Endothelial cell of umbilical vein (primary cell): ENCODE results near the gene SMAD3. TPM values are rescaled to one million over a fixed set of nuclear protein-coding genes. Genes with fewer than 3 reads are reported as not detected.
A peak's percentile ranks its signal among the peaks of the same experiment; 100 is the strongest.

ENCODE experiments used
- BruUV-seq: library from RNA; stranded (reverse); fragments of 400-500 nt; replicated peaks from 2 replicates; lab custom pipeline; 2021; lab: Mats Ljungman, UMichigan
- CTCF ChIA-PET: fragments of 300-600, 350-600 bp; sonication (Branson Sonifier 250); formaldehyde crosslinking; loops from one replicate; lab custom pipeline; 2021; ENCODE audit warnings: antibody characterized with exemption, inconsistent platforms; lab: Charles Lee
- POLR2A ChIA-PET: fragments of 300-600, 350-600 bp; sonication (Branson Sonifier 250); formaldehyde crosslinking; loops from one replicate; lab custom pipeline; 2021; ENCODE audit warnings: antibody characterized with exemption, inconsistent platforms; lab: Charles Lee
- DNase-seq: peaks from one replicate; pipeline ENCODE4 v3.0.0-alpha.2; 2011; ENCODE audit warnings: low read depth, low spot score
- FAIRE-seq: peaks from 2 replicates; lab custom pipeline; 2011; peaks lifted over from hg19 to GRCh38; lab: Jason Lieb, UNC
- H2AFZ ChIP-seq: 2 replicates; pipeline ENCODE4 v1.6.0; 2012; ENCODE audit warnings: low read depth, low read length, control low read depth, inconsistent platforms
- H3K27ac ChIP-seq: 2 replicates; pipeline ENCODE4 v1.5.1; 2011; ENCODE audit warnings: low read depth, mild to moderate bottlenecking, control low read depth, low read length, moderate library complexity; ENCODE audit not compliant: insufficient read depth
- H3K27me3 ChIP-seq, 2 experiments: 2 replicates each; pipeline versions ENCODE4 v1.6.0 to v1.6.1; 2011; ENCODE audit warnings: low read length in 2 of 2, mixed read lengths in 1 of 2; ENCODE audit not compliant: control insufficient read depth in 2 of 2, insufficient read depth in 2 of 2
- H3K36me3 ChIP-seq, 2 experiments: 2 replicates in 1 of 2; 3 replicates in 1 of 2; pipeline ENCODE4 v1.5.1; 2011; ENCODE audit warnings: low read length in 2 of 2, mild to moderate bottlenecking in 1 of 2, moderate library complexity in 1 of 2; ENCODE audit not compliant: control insufficient read depth in 2 of 2, insufficient read depth in 2 of 2; ENCODE audit errors: extremely low read depth in 1 of 2
- H3K4me1 ChIP-seq: 3 replicates; pipeline ENCODE4 v1.5.1; 2011; ENCODE audit warnings: mild to moderate bottlenecking, low read length; ENCODE audit not compliant: control insufficient read depth, insufficient read depth; ENCODE audit errors: extremely low read depth
- H3K4me2 ChIP-seq: 2 replicates; pipeline ENCODE4 v1.6.1; 2011; ENCODE audit warnings: low read length, control low read depth, mixed read lengths; ENCODE audit not compliant: insufficient read depth
- H3K4me3 ChIP-seq, 3 experiments: fragments of 200-600 bp in 1 of 3; sonication (generic), shearing (Covaris generic) in 1 of 3; replicated peaks in 1 of 3; 2 replicates each; pipeline ENCODE4 v1.5.1; 2011 to 2016; ENCODE audit warnings: control low read depth in 3 of 3, low read length in 3 of 3, mild to moderate bottlenecking in 2 of 3, inconsistent platforms in 1 of 3, low read depth in 1 of 3, moderate library complexity in 1 of 3; ENCODE audit not compliant: insufficient read depth in 1 of 3
- H3K79me2 ChIP-seq: 2 replicates; pipeline ENCODE4 v1.6.0; 2012; ENCODE audit warnings: low read length, inconsistent platforms; ENCODE audit not compliant: control insufficient read depth, insufficient read depth
- H3K9ac ChIP-seq: replicated peaks from 2 replicates; pipeline ENCODE3; 2011; ENCODE audit warnings: low read length, control low read depth; ENCODE audit not compliant: insufficient read depth; ENCODE audit errors: extremely low read depth
- H3K9me1 ChIP-seq: replicated peaks from 3 replicates; pipeline ENCODE4 v1.6.0; 2011; ENCODE audit warnings: mild to moderate bottlenecking, low read length; ENCODE audit not compliant: control insufficient read depth, insufficient read depth; ENCODE audit errors: extremely low read depth
- H3K9me3 ChIP-seq: replicated peaks from 2 replicates; pipeline ENCODE4 v1.5.1; 2012; ENCODE audit warnings: low read length, inconsistent platforms; ENCODE audit not compliant: control insufficient read depth, insufficient read depth
- H4K20me1 ChIP-seq: replicated peaks from 2 replicates; pipeline ENCODE3; 2011; ENCODE audit warnings: mild to moderate bottlenecking, low read length; ENCODE audit not compliant: control insufficient read depth, insufficient read depth; ENCODE audit errors: extremely low read depth
- EZH2 ChIP-seq: IDR thresholded peaks from 2 replicates; pipeline ENCODE4 v1.6.1; 2012; ENCODE audit warnings: borderline replicate concordance, low read depth, mild to moderate bottlenecking, moderate library complexity, low read length, inconsistent platforms; ENCODE audit not compliant: severe bottlenecking
- FOS ChIP-seq: IDR thresholded peaks from 2 replicates; pipeline ENCODE4 v1.6.1; 2011; ENCODE audit warnings: mild to moderate bottlenecking, low read length, moderate library complexity, borderline replicate concordance; ENCODE audit not compliant: insufficient read depth
- GATA2 ChIP-seq: IDR thresholded peaks from 2 replicates; pipeline ENCODE4 v1.7.0; 2011; ENCODE audit warnings: low read depth, mild to moderate bottlenecking, moderate library complexity, mixed read lengths, low read length; ENCODE audit not compliant: insufficient read length, insufficient read depth
- JUN ChIP-seq: IDR thresholded peaks from 2 replicates; pipeline ENCODE4 v1.6.1; 2011; ENCODE audit warnings: borderline replicate concordance, low read depth; ENCODE audit not compliant: insufficient read length, insufficient read depth
- MYC ChIP-seq: IDR thresholded peaks from one replicate; pipeline ENCODE4 v1.6.1; 2011; ENCODE audit warnings: mild to moderate bottlenecking, low read depth, low read length
- POLR2A ChIP-seq: IDR thresholded peaks from 2 replicates; pipeline ENCODE4 v1.6.1; 2012; ENCODE audit warnings: low read depth, mild to moderate bottlenecking, control low read depth, low read length
- POLR2AphosphoS5 ChIP-seq: IDR thresholded peaks from 2 replicates; pipeline ENCODE4 v1.6.1; 2012; ENCODE audit warnings: low read depth, mild to moderate bottlenecking, control low read depth, low read length, moderate library complexity; ENCODE audit not compliant: insufficient read depth
- dilution Hi-C: fragments of 300-500 bp; cut with MboI; formaldehyde crosslinking; loops from one replicate; pipeline ENCODE4 v1.15.0; 2019; ENCODE audit warnings: low sequenced_read_pairs; ENCODE audit not compliant: extremely low pct_ligation_motif_present
- intact Hi-C: fragments of 100-400 bp; cut with micrococcal nuclease; formaldehyde crosslinking; loops from one replicate; pipeline ENCODE4 v1.10.0; 2022
- polyA plus RNA-seq, 4 experiments: library from polyadenylated mRNA; depleted of rRNA in 3 of 4; stranded (reverse) in 3 of 4; unstranded in 1 of 4; fragments of >200 nt; gene quantifications; 2 replicates each; pipeline versions ENCODE4 v1.2.1 to v1.2.3, GENCODE V29; 2011 to 2012; ENCODE audit warnings: missing spikeins in 1 of 4
- total RNA-seq: library from RNA; stranded (reverse); gene quantifications from 2 replicates; pipeline ENCODE4 v1.2.3, GENCODE V29; 2021
- TF ChIP-seq, protein P1 (sequence below): IDR thresholded peaks from 2 replicates; pipeline ENCODE4 v1.6.1; 2011; ENCODE audit not compliant: insufficient read depth, insufficient read length
- TF ChIP-seq, protein P2 (sequence below), 2 donors: IDR thresholded peaks; 1 replicate in 1 of 2; 2 replicates in 1 of 2; pipeline ENCODE4 v1.5.1; 2011; ENCODE audit warnings: low read length in 2 of 2, mild to moderate bottlenecking in 2 of 2, moderate library complexity in 2 of 2, control low read depth in 1 of 2, inconsistent platforms in 1 of 2, low read depth in 1 of 2; ENCODE audit not compliant: insufficient read depth in 1 of 2; ENCODE audit errors: extremely low read depth in 1 of 2

Gene SMAD3
- total and polyA plus RNA-seq, 2 donors (not counting 3 experiments of a cell fraction or from before 2014, with no cell fraction given): 56.4 to 88.2 TPM

DNA sequence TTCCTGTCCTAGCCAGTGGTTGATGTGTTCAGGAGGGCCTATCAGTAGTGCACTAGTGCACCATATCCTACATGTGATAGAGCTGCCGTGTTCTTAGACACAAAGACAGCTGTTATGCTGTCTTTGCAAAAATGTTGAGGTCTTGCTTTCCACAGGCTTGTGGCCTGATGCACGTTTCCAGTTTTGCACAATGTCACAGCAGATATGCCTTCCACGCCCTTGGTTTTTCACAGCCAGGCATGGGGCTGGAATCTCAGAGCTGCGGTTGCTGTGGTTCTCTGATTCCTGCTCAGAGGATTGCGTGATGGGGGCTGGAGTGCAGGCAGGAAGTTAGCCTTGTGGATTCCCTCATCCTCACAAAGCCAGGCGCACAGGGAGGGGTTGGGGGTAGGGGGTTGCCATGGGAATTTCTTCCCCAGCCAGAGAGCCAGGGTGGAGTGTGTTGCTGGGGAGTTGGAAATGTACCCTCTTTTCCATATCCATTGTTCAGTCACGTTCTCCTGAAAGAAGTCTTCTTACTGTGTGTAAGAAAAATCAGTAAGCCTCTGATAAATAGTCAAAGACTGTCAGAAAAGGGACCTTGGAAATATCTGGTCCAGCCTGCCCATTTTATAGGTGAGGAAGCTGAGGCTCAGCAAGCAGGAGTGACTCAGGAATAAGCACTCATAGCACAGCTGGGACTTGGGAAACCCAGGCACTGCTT lies 79.4 kb downstream of the SMAD3 start:
- no peaks in the 10 kb centered on the region for H3K9me3 ChIP-seq
- no peaks in the 10 kb centered on the region for H3K36me3 ChIP-seq
- no peak overlapping the region for H3K4me2 ChIP-seq
- dilution Hi-C loops: no loop called here
- no peaks in the 10 kb centered on the region for H3K27me3 ChIP-seq
- intact Hi-C loops: loop anchor here (5.0 kb wide), 1 partner anchor 132 kb away; no protein-coding TSS in a partner anchor
- peaks cover 93% of the 10 kb centered on the region for H3K4me1 ChIP-seq
- peak overlapping the region; percentile 100 for H3K27ac ChIP-seq
- TF ChIP-seq EZH2 (no peak), POLR2AphosphoS5 (peak; percentile 7)
- H3K9me1 ChIP-seq: no peaks in the 10 kb centered on the region
- H4K20me1 ChIP-seq: no peaks in the 10 kb centered on the region
- peaks cover 96% of the 10 kb centered on the region for H3K79me2 ChIP-seq
- H3K4me3 ChIP-seq: no peak overlapping the region
- FAIRE-seq (no peak), DNase-seq (no peak)
- no peak overlapping the region for H3K9ac ChIP-seq
- ChIA-PET POLR2A (no interaction called here), CTCF (interaction anchor here (1.1 to 2.2 kb wide), 3 partner anchors 11 to 38 kb away, joined by 3 to 5 read pairs (median 5); no protein-coding TSS in a partner anchor)
- no TSS peak for BruUV-seq
- H2AFZ ChIP-seq: no peak overlapping the region

DNA sequence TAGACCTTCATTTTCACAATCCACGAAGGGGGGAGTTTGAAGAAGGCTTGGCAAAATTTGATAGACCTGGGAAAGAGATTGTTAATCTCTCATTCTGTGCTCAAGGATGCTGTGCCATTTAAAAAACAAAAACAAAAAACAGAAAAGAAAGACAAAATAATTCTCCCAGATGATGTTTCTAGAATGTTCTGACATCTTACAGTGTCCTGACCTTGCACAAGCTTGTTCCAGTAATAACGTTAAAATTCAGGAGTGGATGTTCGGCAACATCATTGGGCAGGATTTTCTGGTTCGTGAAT lies 79.9 kb downstream of the SMAD3 start:
- TF ChIP-seq EZH2 (no peak), POLR2A (no peak), FOS (no peak), MYC (no peak), POLR2AphosphoS5 (no peak), JUN (no peak), GATA2 (no peak)
- TF ChIP-seq, protein P1, sequence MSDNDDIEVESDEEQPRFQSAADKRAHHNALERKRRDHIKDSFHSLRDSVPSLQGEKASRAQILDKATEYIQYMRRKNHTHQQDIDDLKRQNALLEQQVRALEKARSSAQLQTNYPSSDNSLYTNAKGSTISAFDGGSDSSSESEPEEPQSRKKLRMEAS: no peak
- TF ChIP-seq, protein P2, sequence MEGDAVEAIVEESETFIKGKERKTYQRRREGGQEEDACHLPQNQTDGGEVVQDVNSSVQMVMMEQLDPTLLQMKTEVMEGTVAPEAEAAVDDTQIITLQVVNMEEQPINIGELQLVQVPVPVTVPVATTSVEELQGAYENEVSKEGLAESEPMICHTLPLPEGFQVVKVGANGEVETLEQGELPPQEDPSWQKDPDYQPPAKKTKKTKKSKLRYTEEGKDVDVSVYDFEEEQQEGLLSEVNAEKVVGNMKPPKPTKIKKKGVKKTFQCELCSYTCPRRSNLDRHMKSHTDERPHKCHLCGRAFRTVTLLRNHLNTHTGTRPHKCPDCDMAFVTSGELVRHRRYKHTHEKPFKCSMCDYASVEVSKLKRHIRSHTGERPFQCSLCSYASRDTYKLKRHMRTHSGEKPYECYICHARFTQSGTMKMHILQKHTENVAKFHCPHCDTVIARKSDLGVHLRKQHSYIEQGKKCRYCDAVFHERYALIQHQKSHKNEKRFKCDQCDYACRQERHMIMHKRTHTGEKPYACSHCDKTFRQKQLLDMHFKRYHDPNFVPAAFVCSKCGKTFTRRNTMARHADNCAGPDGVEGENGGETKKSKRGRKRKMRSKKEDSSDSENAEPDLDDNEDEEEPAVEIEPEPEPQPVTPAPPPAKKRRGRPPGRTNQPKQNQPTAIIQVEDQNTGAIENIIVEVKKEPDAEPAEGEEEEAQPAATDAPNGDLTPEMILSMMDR (IDR thresholded peaks at IDR 0.05; ENCODE audit: extremely low read depth in 1 of 2, insufficient read depth in 1 of 2, low read depth in 1 of 2, low read length in 2 of 2): no peak
- Histone ChIP-seq H3K4me3 (no peak overlapping the region), H2AFZ (no peak overlapping the region), H3K36me3 (no peaks in the 10 kb centered on the region), H3K4me1 (peaks cover 93% of the 10 kb centered on the region), H3K27me3 (no peaks in the 10 kb centered on the region), H3K9me1 (no peaks in the 10 kb centered on the region), H3K9ac (no peak overlapping the region), H3K27ac (peak overlapping the region; percentile 100), H4K20me1 (no peaks in the 10 kb centered on the region), H3K4me2 (no peak overlapping the region), H3K79me2 (peaks cover 92% of the 10 kb centered on the region), H3K9me3 (no peaks in the 10 kb centered on the region)
- DNase-seq (no peak), FAIRE-seq (no peak)
- CTCF ChIA-PET: interaction anchor here (1.1 to 2.2 kb wide), 3 partner anchors 11 to 39 kb away, joined by 3 to 5 read pairs (median 5); no protein-coding TSS in a partner anchor
- intact Hi-C loops (loop anchor here (5.0 kb wide), 1 partner anchor 133 kb away; no protein-coding TSS in a partner anchor), dilution Hi-C loops (no loop called here)
- BruUV-seq: no TSS peak
- POLR2A ChIA-PET: no interaction called here
